Stimulated activated CD4-positive, alpha-beta T cell treated with anti-CD3 and anti-CD28 coated beads, Interleukin-4, amount 100 ng/mL, for 1 hour (primary cell): ENCODE data around the gene NFKB1.
"Not testable (repeated sequence)": the region's sequence is repeated elsewhere in the genome, so short reads cannot be mapped to it uniquely, and the experiment has no call there.

ENCODE experiments used
- DNase-seq: peaks from one replicate; pipeline ENCODE4 v3.0.0-alpha.2; 2020

Gene NFKB1, protein sequence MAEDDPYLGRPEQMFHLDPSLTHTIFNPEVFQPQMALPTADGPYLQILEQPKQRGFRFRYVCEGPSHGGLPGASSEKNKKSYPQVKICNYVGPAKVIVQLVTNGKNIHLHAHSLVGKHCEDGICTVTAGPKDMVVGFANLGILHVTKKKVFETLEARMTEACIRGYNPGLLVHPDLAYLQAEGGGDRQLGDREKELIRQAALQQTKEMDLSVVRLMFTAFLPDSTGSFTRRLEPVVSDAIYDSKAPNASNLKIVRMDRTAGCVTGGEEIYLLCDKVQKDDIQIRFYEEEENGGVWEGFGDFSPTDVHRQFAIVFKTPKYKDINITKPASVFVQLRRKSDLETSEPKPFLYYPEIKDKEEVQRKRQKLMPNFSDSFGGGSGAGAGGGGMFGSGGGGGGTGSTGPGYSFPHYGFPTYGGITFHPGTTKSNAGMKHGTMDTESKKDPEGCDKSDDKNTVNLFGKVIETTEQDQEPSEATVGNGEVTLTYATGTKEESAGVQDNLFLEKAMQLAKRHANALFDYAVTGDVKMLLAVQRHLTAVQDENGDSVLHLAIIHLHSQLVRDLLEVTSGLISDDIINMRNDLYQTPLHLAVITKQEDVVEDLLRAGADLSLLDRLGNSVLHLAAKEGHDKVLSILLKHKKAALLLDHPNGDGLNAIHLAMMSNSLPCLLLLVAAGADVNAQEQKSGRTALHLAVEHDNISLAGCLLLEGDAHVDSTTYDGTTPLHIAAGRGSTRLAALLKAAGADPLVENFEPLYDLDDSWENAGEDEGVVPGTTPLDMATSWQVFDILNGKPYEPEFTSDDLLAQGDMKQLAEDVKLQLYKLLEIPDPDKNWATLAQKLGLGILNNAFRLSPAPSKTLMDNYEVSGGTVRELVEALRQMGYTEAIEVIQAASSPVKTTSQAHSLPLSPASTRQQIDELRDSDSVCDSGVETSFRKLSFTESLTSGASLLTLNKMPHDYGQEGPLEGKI

DNA sequence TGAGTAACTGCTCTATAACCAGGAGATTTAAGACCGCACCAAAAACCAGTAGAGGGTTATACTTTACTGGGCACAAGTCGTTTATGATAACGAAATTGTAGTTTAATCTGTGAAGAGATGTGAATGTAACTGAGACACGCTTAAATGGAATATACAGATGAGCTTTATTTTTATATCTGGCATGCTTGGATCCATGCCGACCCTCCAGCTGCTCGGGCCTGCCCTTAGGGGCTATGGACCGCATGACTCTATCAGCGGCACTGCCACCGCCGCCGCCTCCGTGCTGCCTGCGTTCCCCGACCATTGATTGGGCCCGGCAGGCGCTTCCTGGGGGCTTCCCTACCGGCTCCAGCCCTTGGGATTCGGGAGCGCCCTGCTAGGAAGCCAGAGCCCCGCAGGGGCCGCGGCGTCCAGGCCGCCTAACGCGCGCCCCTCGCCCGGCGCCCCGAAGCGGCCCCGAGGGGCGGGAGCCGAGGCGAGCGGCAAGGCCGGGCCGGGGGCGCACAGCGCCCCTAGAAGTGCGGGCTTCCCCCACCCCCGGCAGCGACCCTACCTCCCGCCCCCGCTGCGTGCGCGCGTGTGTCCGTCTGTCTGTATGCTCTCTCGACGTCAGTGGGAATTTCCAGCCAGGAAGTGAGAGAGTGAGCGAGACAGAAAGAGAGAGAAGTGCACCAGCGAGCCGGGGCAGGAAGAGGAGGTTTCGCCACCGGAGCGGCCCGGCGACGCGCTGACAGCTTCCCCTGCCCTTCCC, at the start of gene NFKB1:
NFKB1 (plus strand) TSS at position 664 of the 751 bp plus-strand sequence. CDS start 24,160 bp downstream, outside the sequence.
- peak; percentile 85 for DNase-seq

- no peak for DNase-seq
Observed at GRCh38 chr4:102452854-102453253, 48.3 kb upstream of the NFKB1 start.

- no peak for DNase-seq
Observed at GRCh38 chr4:102453827-102454226, 47.3 kb upstream of the NFKB1 start.

DNA sequence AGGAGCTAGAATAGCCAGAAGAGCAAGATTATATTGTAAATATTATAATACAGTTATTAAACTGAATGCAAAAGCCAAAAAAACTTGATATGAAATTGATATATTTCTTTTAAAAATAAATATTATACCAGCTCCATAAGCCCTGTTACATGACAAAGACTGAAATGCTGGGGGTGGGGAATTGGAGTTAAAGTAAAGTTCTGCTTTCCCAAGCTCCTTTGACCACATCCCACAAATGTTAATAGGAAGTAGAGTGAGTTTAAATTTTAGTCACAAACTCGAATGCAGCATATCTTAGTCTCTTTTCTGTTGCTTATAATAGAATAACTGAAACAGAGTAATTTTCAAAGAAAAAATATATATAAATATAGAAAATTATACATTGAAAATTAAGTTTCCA, 46.9 kb upstream of the NFKB1 start:
- no peak for DNase-seq

DNA sequence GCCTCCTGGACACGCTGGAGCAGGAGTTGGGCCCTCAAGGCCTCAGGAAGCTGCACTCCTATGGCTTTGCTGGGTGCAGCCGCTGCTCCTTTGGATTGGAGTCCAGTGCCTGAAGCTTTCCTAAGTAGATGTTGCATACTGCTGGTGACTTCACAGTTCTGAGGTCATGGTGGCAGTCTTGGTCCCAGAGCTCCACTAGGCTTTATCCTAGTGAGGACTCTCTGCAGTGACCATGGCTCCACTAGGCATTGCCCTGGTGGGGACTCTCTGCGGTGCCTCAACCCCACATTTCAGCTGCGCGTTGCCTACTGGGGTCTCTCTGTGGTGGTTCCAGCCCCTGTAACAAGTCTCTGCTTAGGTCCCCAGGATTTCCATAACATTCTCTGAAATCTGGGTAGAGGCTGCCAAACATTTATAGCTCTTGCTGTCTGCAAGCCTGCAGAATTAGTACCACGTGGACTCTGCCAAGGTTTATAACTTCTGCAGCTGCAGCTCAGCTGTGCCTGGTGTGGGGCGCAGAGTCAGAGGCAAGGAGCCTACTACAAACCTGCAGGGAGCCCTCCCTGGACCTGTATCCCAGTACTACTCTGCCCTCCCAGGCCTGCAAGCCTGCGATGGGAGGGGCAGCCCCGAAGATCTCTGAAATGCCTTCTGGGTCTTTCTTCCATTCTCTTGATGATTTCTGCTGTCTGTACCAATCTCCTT, 46.0 kb upstream of the NFKB1 start:
- no peak for DNase-seq

DNA sequence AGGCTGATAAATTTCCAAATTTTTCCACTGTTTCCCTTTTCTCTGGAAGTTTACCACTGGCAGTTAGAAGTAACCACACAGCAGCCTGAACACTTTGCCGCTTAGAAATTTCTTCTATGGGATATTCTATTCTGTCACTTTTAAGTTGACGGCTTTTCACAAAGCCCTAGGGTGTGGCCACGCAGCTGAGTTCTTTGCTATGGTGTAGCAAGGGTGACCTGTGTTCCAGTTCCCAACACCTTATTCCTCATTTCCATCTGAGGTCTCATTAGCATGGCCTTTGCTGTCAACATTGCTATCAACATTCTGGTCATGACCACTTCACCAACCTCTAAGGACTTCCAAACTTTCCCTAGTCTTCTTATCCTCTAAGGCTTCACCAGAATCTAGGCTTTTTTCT, 45.4 kb upstream of the NFKB1 start:
- no peak for DNase-seq

DNA sequence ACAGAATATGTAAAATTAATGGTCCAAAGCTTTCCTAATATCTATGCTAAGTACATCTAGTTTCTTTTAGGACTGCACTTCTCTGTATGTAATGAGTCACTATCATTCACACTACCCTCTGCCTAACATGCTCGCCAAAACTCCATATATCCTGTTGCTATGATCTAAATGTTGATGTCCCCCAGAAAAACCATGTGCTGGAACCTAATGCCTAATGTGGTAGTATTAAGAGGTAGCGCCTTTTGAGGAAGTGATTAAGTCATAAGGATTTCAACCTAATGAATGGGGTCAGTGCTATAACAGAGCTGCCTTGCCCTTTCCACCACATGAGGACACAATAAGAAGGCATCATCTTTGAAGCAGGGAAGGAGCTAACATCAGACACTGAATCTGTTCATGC, 34.9 kb upstream of the NFKB1 start:
- no peak for DNase-seq

- DNase-seq: no peak
Observed at GRCh38 chr4:102469806-102470205, 31.4 kb upstream of the NFKB1 start.

GRCh38 chr4:102472441-102473013, 28.6 kb upstream of the NFKB1 start:
- DNase-seq: no peak

DNA sequence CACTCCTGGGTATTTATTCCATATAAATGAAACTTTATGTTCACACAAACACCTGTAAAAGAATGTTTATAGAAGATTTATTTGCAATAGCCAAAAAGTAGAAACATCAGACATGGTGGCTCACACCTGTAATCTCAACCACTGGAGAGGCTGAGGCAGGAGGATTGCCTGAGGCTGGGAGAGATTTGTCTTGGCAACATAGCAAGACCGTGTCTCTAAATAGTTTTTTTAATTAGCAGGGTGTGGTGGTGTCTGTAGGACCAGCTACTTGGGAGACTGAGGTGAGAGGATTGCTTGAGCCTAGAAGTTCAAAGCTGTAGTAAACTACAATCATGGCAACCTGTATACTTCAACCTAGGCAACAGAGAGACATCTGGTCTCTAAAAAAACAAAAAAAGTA, 27.7 kb upstream of the NFKB1 start:
- DNase-seq: no peak

GRCh38 chr4:102474736-102475504, 26.2 kb upstream of the NFKB1 start:
- DNase-seq: no peak

- DNase-seq: no peak
Observed at GRCh38 chr4:102477657-102478056, 23.5 kb upstream of the NFKB1 start.

DNA sequence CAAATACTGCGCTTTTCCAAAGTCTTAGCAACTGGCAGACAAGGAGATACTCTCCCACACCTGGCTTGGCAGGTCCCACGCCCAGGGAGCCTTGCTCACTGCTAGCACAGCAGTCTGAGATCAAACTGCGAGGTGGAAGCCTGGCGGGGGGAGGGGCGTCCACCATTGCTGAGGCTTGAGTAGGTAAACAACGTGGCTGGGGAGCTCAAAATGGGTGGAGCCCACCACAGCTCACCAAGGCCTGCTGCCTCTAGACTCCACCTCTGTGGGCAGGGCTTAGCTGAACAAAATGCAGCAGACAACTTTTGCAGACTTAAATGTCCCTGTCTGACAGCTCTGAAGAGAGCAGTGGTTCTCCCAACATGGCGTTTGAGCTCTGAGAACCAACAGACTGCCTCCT, 23.0 kb upstream of the NFKB1 start:
- DNase-seq: no peak

GRCh38 chr4:102479832-102480231, 21.3 kb upstream of the NFKB1 start:
- DNase-seq: not testable (repeated sequence)

- DNase-seq: no peak
Observed at GRCh38 chr4:102483120-102483519, 18.0 kb upstream of the NFKB1 start.

- DNase-seq: not testable (repeated sequence)
Observed at GRCh38 chr4:102483990-102484692, 17.0 kb upstream of the NFKB1 start.

DNA sequence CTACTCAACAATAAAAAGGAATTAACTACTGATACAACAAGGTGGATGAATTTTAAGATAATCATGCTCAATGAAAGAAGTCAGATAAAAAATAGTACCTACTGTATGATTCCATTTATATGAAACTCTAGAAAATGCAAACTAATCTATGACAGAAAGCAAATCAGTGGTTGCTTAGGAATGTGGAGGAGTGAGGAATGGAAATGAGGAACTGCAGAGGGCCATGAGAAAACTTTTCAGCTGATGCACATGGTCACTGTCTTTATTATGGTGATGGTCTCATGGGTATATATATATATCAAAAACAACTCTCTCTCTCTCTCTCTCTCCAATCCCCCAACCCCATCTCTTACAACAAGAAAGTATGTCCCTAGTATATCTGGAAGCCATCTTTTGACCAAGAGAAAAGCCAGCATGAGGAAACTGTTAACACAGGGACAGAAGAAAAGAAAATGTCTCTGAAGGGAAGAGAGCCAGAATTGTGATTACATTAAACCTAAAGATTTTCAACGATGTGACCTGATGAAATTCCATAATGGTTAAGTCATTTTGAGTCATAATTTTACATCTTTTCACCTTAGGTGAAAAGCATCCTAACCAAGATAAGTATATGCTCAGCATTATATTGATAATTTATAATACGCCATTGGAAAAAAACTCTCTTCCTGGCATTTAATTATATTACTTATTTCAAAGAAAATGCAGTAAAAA, 8.5 kb upstream of the NFKB1 start:
- no peak for DNase-seq

GRCh38 chr4:102493257-102493656, 7.9 kb upstream of the NFKB1 start:
- DNase-seq: no peak

DNA sequence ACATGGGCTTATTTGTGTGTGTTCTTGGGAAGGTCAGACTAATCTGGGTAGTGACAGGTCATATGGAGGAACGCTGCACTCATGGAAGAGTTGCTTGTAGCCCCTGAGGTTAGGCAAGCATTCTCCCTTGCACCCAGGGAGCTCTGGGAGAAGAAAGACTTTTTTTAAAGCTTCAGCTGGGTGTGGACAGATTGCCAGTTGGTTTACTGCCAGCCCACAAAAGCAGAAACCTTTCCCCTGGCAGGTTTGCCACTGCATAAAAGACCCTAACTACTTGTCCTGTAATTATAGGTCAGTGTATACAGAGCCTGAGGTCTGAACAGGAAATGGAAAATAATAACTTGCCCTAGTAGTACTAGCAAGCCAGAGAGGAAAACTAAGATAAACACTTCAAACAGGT, 7.4 kb upstream of the NFKB1 start:
- no peak for DNase-seq

- DNase-seq: no peak
Observed at GRCh38 chr4:102494603-102495002, 6.6 kb upstream of the NFKB1 start.
